Stimulated activated CD8-positive, alpha-beta memory T cell treated with anti-CD3 and anti-CD28 coated beads, Interleukin-4, amount 100 ng/mL, for 24 hours (primary cell): ENCODE measurements around the gene NAALADL1.
A peak's percentile ranks its signal among the peaks of the same experiment; 100 is the strongest.

Experiments used
- DNase-seq: peaks from one replicate; pipeline ENCODE4 v3.0.0-alpha.2; 2020; ENCODE audit warnings: low read depth

The NAALADL1 gene

DNA sequence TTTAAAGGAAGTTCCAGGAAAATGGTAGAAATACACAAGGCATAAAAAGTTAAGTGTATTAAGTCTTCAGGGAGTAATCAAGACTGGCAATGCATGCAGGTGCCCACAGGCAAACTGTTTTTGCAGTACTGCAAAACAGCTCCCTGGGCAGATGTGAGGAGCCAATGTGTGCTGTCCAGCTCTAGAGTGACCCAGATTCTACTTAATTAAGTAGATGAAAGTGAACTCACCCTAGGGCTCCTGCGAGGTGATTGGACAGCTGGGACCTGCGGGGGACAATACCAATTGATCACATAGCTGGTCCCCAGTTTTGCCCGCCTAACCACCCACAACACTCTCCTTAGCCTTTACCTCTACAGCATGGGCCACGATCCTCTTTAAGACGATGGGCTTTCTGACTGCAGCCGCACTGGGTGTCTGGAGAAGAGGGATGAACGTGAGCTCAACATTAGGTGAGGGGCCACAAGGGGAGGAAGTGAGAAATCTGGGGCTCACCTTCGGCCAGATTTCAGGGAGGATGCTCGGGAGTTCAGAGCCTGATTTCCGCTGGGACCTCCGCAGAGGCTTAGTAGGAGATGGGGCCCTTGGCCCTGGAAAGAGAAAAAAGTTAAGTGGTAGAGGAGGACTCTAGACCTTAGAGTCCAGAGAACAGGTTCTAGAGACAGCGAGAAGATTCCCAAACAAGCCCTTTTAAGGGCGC lies 24.9 kb upstream of the NAALADL1 start:
- no peak for DNase-seq

DNA sequence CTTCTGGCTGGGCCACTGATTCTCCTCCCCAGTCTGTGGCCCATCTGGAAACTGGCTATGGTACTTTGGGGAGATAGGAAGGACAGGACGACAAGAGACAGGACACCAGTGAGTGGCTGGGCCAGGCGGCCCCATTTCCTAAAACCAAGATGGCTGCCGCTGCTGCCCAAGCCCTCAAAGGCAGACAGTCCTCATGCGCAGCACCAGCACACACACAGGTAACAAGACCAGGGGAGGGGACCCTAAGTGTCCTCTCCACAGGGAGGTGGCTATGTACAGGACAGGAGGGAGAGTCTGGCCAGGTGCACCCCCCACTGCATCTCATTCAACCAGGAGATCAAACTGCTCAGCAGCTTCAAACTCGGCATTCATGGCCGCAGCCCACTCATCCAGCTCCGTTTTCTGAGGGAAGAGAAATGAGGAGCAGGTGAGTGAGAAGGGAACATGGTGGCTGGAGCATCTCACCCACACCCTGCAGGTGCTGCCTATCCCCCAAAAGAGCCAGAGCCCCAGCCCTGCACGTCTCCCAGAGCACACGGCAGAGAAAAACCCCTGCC lies 20.5 kb upstream of the NAALADL1 start:
- no peak for DNase-seq

DNA sequence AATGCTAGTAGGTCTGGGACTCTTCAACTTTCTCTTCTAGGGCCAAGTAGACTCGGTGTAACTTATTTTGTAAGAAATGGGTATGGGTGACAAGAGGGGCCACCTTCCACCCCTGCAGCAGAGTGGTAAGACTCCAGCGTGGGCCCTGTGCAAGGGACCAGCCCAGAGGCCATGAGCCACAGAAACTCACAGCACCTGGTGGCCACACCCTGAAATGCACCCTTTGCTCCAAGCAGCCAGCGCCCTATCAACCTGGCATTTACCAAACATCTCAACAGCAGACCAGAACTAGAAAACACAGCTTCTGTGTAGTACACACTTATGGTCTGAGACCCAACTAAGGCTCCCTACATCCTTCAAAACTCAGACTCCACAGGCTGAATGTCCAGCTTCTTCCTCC lies 19.8 kb upstream of the NAALADL1 start:
- DNase-seq, result peak; percentile 46

DNA sequence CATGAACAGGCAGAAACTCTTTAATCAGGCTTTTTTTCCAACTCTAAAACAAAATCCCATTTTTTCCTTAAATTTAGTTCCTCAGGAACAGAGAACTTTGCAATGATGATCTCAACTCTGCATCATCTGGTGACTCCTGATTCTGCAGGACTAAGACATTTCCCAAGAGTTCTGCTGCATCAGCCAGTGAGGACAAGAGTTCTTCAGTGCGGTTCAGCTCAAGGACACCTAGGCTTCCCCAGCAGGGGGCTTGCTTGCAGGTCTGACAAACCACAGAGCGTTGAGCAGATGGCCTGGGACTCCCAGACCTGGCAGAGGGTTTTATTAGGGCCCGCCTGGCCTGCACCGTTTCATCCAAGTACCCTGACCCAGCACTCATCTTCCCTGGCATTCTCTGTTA lies 19.1 kb upstream of the NAALADL1 start:
- no peak for DNase-seq

DNA sequence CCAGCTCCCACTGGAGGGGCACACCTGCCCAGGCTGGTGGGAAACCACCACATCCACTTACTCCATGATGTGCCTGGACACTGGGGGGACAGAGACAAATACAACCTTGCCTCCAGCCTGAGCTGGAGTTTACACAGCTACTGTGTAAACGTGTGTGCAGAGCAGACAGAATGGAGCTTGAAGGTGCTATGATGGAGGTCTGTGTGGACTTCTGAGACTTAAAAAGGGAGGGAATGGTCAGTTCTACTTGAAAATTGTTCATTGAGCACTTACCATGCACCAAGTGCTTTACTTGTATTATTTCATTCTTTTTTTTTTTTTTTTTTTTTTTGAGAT lies 14.2 kb upstream of the NAALADL1 start:
- DNase-seq, result no peak

DNA sequence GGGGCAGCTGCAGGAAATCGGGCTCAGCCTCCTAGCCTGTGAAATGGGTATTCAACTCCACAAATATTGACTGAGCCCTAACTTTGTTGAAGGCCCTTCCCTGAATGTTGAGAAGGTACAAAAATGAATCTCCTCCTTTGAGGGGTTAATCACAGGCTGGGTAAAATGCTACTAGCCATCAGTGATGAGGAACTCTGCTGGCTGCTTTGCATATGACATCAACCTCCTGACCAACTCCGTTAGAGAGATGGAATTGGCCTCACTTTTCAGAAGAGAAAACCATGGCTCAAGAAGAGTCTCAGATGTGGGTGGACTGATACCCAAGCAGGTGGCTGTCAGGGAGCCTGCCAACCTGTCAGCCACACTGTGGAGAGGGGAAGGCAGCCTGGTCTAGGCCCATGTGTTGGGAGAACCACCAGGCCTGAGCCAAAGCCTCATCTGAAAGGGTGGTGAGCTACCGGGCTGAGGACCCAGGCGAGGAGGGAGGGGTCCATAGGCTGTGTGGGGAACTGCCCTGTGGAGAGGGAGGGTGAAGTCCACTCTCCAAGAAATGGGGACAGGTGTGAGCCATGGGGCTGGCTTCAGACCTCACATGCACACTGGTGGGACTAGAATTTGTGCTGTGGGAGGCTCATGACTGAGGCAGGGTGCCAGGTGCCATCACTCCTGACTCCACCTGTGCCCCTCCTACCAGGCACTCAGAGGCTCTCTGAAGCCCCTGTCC lies 13.7 kb upstream of the NAALADL1 start:
- no peak for DNase-seq

DNA sequence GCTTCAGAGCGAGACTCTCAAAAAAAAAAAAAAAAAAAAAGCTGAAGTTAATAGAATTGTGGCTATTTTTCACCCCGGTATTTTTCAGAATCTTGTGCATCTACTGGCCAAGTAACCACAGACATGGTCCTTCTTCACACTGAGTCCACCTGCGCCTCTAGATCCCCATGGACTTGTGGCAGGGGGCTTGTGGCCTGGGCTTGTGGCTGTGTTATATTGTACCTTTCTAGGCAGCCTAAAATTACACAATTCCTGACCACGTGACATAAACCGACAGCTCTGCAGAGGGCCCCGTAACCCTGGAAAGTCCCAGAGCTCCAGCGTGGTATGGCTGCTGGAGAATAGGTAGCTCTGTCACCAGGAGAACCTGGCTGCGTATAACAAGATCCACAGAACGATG lies 10.9 kb upstream of the NAALADL1 start:
- DNase-seq, result no peak

DNA sequence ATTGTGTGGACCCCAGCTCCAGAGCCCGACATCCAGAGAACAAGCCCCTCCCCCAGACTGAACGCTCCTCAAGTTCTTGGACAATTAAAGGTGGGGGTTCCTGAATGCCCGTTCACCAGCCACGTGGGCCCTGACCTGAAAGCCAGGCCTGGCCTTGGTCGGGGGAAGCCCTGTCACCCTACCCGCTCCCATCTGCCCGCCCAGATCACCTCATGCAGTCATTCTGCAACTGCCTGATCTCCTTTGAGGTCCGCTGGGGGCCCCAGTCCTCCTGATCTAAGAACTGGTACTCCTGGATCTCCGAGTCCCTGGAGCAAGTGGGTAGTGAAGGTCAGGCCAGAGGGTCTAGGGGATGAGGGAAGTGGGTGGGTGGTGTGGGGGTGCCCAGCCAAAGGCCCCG lies 9.1 kb upstream of the NAALADL1 start:
- DNase-seq, result no peak

DNA sequence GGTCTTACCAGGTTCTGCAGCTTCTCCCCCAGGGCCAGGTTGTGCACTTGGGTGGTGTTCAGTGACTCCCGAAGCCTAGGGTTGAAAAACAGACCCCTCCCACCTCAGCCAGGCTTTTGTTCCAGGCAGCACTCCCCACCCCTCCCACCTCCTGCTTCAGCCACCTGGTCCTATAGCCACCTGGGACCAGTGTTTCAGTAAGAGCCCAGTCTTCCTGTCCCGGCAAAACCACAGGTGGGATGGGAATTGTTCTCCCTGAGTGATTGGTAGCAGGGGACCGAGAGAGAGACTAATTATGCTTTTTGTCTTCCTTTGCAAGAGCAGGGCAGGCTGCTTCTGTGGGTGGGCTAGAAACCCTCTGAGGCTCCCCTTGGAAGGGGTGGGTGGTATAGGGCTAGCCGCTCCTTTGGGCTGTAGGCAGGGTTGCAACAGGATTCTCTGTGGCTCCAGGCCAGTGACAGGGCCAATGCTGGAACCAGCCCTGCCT lies 8.5 kb upstream of the NAALADL1 start:
- DNase-seq, result no peak

DNA sequence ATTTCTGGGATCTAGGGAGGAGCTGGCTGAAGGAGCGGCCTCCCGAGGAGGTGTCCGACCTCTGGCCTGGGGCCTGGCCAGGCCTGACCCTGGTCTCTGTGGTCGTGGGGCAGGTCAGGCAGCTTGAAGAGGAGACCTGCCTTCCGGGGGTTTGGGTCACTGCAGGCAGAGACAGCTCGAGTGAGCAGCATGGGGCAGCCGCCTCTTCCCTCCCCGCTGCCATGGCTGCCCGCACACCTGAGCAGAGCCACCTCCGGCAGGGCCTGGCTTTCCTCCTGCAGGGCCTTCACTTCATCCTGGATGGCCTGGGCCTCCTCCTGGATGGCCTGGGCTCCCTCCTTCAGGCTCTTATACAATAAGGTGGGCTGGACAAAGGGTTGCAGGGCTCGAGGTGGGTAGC lies 8.0 kb upstream of the NAALADL1 start:
- DNase-seq, result no peak

DNA sequence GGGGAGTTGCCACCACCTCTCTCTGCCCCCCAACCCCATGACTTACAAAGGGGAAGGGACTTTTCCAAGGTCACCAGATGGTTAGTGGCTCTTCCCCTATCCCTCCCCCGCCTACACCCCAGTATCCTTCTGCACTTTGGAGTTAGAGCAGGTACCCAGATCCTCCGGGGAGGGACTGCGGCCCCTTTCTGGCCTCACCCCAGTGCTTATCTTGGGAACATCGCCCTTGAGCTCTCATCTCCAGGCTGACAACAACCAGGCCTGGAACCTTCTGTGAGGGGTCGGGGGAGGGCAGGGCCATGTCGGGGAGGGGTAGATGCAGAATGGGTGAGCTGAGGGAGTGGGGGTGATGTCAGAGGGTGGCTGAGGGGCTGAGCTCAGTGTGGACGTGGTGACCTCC lies 7.5 kb upstream of the NAALADL1 start:
- DNase-seq, result no peak

DNA sequence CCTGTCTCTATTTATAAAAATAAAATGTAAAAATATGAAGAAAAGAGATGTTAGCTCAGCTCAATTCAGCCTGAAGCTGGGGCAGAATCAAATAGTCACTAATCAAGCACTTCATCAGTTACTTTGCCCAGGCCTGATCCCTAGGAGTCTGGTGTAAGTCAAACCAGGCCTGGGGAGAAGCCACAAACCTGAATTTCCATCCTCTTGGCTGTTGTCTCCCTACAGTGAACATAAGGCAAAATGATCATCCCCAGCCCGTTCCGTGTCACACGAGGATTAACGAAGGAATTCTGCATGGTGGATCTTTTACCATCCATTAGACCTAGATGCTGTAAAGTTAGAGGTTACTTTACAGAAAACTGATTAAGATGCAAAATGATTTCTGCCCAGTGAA lies 6.5 kb upstream of the NAALADL1 start:
- DNase-seq, result no peak

DNA sequence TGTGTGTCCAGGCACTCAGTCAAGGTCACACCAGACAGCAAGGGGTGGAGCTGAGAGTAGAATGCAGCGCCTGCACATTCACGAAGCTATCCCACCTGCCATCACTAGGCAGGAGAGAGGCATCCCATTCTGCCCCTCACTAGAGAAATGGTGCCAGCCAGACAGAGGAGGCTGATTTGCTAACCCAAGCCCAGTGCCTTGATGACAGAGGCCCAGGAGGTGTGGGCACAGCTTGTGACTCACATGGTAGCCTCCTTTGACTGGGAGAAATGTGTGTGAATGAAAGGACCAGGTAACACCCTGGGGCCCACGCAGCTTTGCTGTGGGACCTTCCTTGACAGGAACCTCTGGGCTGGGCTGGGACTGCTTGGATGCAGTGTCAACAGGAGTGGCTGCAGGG lies 5.2 kb upstream of the NAALADL1 start:
- no peak for DNase-seq

DNA sequence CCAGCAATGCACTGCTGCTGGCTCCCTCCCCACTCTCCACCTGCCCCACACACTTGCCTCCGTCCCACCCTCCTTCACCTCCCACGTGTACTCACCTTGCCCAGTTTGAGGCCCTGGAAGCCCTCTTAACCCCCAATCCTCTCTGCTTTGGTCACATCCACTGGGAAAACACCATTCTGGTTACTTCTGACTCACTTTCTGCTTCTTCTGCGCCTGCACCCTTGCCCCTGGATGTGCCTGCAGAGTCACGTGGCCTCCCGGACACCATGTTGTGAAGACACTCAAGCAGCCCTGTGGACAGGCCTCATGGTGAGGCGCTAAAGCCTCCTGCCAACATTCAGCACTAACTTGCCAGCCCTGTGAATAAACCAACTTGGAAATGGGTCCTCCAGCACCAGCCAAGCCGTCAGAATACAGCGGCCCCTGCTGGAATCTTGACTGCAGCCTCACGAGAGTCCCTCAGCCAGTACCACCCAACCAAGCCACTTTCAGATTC lies 2.6 kb upstream of the NAALADL1 start:
- no peak for DNase-seq

DNA sequence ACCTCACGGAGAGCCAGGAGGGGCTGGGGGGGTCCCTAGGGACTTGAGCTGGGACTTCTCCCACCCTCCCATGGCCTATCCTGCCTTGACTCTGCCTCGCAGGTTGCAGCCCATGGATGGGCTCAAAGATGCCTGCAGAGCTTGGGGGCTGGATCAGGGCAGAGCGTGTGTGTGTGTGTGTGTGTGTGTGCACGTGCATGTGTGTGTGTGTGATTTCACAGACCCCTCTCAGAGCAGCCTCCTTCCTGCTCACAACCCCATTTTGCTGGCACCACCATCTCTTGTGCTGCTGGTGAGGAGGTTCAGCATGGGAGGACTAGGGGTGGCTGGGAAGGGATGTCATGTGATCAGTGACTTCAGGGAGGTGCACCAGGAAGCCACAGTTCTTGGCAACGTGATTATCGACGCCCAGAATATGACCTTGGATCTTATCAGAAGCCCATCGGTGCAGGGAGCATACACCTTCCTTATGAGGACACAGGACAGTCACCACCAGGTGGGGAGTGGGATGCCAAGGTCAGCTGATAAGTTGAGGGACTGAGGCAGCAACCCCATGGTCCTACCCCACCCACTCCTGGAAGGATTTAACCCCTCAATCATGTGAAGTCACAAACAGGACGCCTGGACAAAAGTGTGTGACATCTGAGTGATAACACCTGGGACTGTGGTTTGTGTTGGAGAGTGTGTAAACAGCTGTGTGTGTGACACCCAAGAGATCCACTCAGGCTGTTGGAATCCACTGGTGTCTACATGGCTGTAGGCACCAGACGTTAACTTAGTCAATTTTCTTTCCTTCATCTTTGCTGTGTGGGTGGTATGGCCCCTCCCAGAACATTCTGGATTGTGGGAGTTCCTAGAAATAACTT lies 1.8 kb upstream of the NAALADL1 start:
- DNase-seq, result no peak

DNA sequence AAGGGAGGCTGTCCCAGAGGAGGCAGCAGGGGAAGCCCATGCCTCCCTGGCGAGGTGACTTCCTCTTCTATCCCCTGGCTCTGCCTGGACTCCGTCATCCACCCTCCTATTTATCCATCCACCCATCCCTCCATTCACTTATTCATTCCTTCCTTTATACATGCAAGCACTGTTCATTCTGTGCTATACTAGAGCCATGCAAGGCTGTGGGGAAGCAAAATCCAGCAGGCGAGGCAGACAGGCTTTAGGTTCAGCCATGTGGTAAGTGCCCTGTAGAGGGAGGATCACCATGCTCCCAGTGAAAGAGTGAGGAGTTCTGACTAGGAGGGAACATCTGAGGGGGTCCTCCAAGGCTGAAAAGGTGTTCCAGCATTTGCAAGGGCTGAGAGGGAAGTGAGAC lies 1.2 kb upstream of the NAALADL1 start:
- no peak for DNase-seq

DNA sequence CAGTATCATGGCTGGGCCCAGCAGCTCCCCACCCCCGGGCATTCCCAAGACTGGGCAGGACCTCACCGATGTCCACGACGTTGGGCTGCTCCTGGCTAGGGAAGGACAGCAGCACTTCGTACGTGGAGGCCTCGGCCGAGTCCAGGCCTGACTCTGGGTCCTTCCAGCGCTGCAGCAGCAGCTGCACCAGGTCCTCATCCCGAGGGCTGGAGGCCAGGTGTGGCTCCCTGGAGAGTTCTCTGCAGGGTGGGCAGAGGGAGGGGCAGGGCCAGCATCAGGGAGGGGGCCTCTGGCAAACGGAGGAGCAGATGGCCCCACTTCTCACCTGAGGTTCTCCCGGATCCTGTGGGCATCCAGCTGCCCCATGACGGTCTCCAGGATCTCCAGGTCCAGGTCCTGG lies 341 bp downstream of the NAALADL1 start:
- DNase-seq, result no peak

DNA sequence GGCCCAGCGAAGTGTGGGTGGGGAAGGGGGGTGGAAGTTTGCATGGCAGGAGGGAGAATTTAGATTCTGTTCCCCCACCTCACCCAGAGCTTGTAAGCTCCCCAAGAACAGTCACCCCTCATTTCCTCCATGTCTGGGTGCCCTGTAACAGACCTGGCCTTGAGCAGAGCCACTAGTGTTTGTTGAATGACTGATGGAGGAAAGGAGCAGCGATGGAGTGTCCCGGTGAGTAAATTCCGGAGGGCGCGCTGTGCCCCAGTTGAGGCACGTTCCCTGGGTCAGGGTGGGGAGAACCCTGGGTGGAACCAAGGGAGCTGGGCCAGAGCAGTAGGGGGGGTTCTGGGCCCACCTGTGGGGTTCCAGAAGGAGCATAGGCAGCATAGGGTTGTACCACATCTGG lies 827 bp downstream of the NAALADL1 start:
- no peak for DNase-seq

DNA sequence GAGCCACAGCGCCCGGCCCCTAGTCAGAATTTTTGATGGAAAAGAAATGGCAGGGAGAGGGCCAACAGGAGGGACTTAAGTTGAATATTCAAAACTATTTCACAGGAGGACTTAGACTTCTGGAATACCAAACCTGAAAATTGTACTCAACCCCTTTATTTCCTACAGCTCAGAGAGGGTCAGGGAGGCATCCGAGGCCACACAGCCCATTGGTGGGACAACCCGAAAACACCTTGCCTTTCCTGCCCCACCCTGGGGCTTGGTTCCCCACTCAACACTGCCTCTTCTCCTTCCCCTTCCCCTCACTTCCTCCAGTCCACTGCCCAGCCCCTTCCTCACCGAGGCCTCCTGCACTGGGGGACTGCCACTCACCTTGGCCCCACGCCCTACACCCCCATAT lies 1.4 kb downstream of the NAALADL1 start:
- DNase-seq, result no peak

DNA sequence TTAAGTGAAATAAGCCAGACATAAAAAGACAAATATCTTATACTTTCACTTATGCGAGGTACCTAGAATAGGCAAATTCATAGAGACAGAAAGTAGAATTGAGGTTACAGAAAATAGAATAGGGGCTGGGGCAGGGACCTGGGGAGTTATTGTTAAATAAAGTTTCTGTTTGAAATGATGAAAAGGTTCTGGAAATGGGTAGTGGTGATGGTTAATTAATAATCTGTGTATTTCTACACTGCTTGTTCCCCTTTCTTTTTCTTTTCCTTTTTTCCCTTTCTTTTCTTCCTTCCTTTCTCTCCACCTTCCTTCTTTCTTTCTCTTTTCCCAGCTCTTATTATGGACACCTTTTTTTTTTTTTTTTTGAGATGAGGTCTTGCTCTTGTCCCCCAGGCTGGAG lies 2.8 kb downstream of the NAALADL1 start:
- no peak for DNase-seq

DNA sequence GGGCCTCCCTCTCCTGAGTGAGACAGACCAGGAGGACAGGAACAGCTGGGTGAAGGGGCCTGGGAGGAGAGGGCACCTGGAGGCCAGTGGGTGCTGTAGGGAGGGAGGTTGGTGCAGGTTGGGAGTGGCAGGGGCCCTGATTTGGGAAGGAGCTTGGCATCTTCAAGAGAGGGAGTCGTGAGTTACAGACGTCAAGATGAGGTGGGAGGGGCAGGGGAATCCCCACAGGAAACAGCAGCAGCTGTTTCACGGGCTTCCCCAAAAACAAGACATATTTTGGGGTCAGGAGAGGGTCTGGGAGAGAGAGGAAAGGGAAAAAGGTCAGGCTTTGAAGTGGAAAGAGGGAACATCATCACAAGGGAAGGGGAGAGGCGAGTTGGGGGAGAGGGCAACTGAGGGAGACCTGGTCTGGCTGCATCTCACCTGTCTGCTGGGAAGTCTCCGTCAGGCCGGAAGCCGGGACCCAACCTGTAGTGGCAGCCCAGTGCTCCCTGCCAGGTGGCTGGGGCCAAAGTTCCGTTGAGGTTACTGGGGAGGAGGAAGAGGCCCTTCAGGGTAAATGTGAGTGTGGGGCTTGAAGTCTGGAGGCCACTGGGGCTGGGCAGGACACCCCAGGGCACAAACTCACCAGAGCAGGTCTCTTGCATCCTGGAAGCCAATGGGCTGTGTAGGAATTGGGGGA lies 4.4 kb downstream of the NAALADL1 start:
- no peak for DNase-seq

DNA sequence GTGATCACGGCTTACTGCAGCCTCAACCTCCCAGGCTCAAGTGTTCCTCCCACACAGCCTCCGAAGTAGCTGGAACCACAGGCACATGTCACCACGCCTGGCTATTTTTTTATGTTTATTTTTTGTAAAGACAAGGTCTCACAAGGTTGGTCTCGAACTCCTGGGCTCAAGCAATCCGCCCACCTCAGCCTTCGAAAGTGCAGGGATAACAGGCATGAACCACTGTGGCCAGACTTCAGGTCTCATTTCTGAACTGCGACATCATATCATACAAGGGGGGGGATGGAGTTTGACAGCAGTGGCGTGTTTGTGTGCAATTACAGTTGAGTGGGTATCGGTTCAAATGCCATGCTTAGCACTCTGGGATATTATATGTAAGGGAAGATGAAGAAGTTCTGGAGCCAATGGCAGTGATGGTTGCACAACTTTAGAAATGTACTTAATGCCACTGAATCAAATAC lies 6.9 kb downstream of the NAALADL1 start:
- DNase-seq, result no peak
